ENCODE data around the gene EPS15. TPM values are rescaled to one million over a fixed set of nuclear protein-coding genes. Genes with fewer than 3 reads are reported as not detected.
A peak's percentile ranks its signal among the peaks of the same experiment; 100 is the strongest.

Gene EPS15
- total and polyA plus RNA-seq, 2 of the 8 experiments (the other 6 are each of a cell fraction or from before 2014, with no cell fraction given): 15.9 to 57.2 TPM

- no peaks in the 10 kb centered on the region for H3K9me3 ChIP-seq (ENCODE audit: insufficient read depth in 2 of 2, low read depth in 1 of 2, low read length in 1 of 2)
- peaks cover 7% of the 10 kb centered on the region; the same call in 1 of the 2 replicates for H3K23me2 ChIP-seq (ENCODE audit: low read depth, low read length)
- H2BK15ac ChIP-seq (ENCODE audit: low read length): peak overlapping the region; percentile 4; the same call in 1 of the 2 replicates
- H3K27ac ChIP-seq (ENCODE audit: low read depth, low read length): no peak overlapping the region
- H3K18ac ChIP-seq (ENCODE audit: extremely low read depth, low read length): peak overlapping the region; percentile 91
- H2BK12ac ChIP-seq (ENCODE audit: low read depth, low read length): peak overlapping the region; percentile 45; the same call in 1 of the 2 replicates
- TF ChIP-seq MAX (IDR thresholded peaks at IDR 0.05) (peak; percentile 69), FOSL1 (IDR thresholded peaks at IDR 0.05; ENCODE audit: insufficient read depth, low read depth, low read length) (no peak), SP4 (IDR thresholded peaks at IDR 0.05; ENCODE audit: low read length) (no peak), JUND (IDR thresholded peaks at IDR 0.05; ENCODE audit: low read length) (peak; percentile 83), CBX8 (IDR thresholded peaks at IDR 0.05; ENCODE audit: borderline replicate concordance, low read depth, low read length) (no peak), POLR2A (IDR thresholded peaks at IDR 0.05; ENCODE audit: control extremely low read depth in 1 of 2, low read depth in 2 of 2, low read length in 2 of 2) (no peak), TAF1 (IDR thresholded peaks at IDR 0.05; ENCODE audit: low read depth, low read length) (0 out of 2 replicates have a peak, but pooled peaks have one; percentile 37), MAFK (IDR thresholded peaks at IDR 0.05; ENCODE audit: low read depth, low read length) (peak; percentile 52; the same call in 1 of the 2 replicates), NANOG (IDR thresholded peaks at IDR 0.05; ENCODE audit: insufficient read depth, low read depth, low read length, poor library complexity, severe bottlenecking) (no peak), YY1 (IDR thresholded peaks at IDR 0.05; ENCODE audit: low read depth, low read length) (peak; percentile 75)
- ChIA-PET CTCF (ENCODE audit: partially characterized antibody) (interaction anchor here (0.6 to 3.8 kb wide), 11 partner anchors 9 to 355 kb away, joined by 3 to 16 read pairs (median 3); no protein-coding TSS in a partner anchor), POLR2A (ENCODE audit: partially characterized antibody) (interaction anchor here (1.0 to 2.0 kb wide), 6 partner anchors 11 to 724 kb away, joined by 3 to 5 read pairs (median 3); partner anchors contain the start of gene TXNDC12)
- peak overlapping the region; percentile 85 for H4K91ac ChIP-seq (replicated peaks; ENCODE audit: insufficient read length, low read length)
- peak overlapping the region; percentile 53; the same call in 1 of the 2 replicates for H2BK5ac ChIP-seq (ENCODE audit: low read depth, low read length)
- H3K4me3 ChIP-seq (ENCODE audit: extremely low read depth in 1 of 4, insufficient read depth in 2 of 4, low read depth in 3 of 4, low read length in 4 of 4): peak overlapping the region in 2 of 4 experiments; percentile 64 to 69; a peak in 4 of 8 replicates
- FAIRE-seq (no peak), DNase-seq (ENCODE audit: low read depth in 1 of 2, low spot score in 2 of 2) (no peak)
- H3K56ac ChIP-seq (replicated peaks; ENCODE audit: insufficient read length, low read depth, low read length): no peak overlapping the region
- H4K20me1 ChIP-seq (replicated peaks in 1 of 2; ENCODE audit: control insufficient read depth in 1 of 2, insufficient read depth in 2 of 2, low read length in 2 of 2): peaks cover 0 to 1% of the 10 kb centered on the region in 2 experiments
- peak overlapping the region; percentile 27; the same call in 1 of the 2 replicates for H2BK20ac ChIP-seq (ENCODE audit: low read length)
- H3K27me3 ChIP-seq (replicated peaks in 1 of 4; ENCODE audit: control insufficient read depth in 3 of 4, extremely low read depth in 1 of 4, insufficient read depth in 3 of 4, low read length in 3 of 4): peaks cover 0 to 15% (median 7%) of the 10 kb centered on the region in 4 experiments; a peak in 4 of 7 replicates
- no peak overlapping the region for H3K14ac ChIP-seq (ENCODE audit: insufficient read length)
- H4K5ac ChIP-seq (ENCODE audit: insufficient read length, low read depth, low read length): peak overlapping the region; percentile 35
- peak overlapping the region; percentile 18 for H2BK120ac ChIP-seq (replicated peaks; ENCODE audit: low read depth, low read length)
- H3K36me3 ChIP-seq (ENCODE audit: control insufficient read depth in 2 of 4, insufficient read depth in 4 of 4, low read length in 3 of 4): no peaks in the 10 kb centered on the region
- peak overlapping the region; percentile 71 to 79 for H3K4me2 ChIP-seq (ENCODE audit: insufficient read depth in 1 of 2, low read depth in 2 of 2, low read length in 2 of 2)
- no peak overlapping the region for H3K4ac ChIP-seq (replicated peaks; ENCODE audit: insufficient read length, low read depth, low read length)
- no peaks in the 10 kb centered on the region for H3K79me1 ChIP-seq (ENCODE audit: low read depth, low read length)
- peaks cover 7 to 12% (median 10%) of the 10 kb centered on the region in 4 experiments for H3K4me1 ChIP-seq (replicated peaks in 1 of 4; ENCODE audit: control insufficient read depth in 3 of 4, insufficient read depth in 4 of 4, low read length in 3 of 4)
- no peak overlapping the region for H3K9ac ChIP-seq (replicated peaks in 1 of 4; ENCODE audit: extremely low read depth in 1 of 4, low read depth in 3 of 4, low read length in 3 of 4)
- H2AFZ ChIP-seq (ENCODE audit: low read length): peak overlapping the region; percentile 95
- H3K23ac ChIP-seq (ENCODE audit: insufficient read length): no peak overlapping the region
- 61% methylated on average over 5 of the region's 7 CpGs; no CpG with 5 or more reads in 1 of the 2 experiments for whole genome bisulfite sequencing, 2 experiments (ENCODE audit: extremely low coverage in 1 of 2, insufficient coverage in 1 of 2, insufficient read length in 1 of 2, insufficient replicate concordance in 2 of 2, low coverage in 1 of 2, low lambda C conversion rate in 2 of 2, missing lambda C conversion rate in 1 of 2)
- no peak overlapping the region; the same call in 1 of the 2 replicates for H4K8ac ChIP-seq (ENCODE audit: extremely low read depth, insufficient read depth, low read length)
- no peak overlapping the region for H2AK5ac ChIP-seq (ENCODE audit: low read depth, low read length)
- H3K79me2 ChIP-seq (ENCODE audit: control insufficient read depth in 1 of 2, insufficient read depth in 2 of 2, low read length in 2 of 2): no peaks in the 10 kb centered on the region
Observed at GRCh38 chr1:51331206-51332100, 187.6 kb downstream of the EPS15 start.

Measured in H1 (cell line).